Fibroblast of the aortic adventitia (primary cell): ENCODE measurements around the gene UBXN10. TPM values are rescaled to one million over a fixed set of nuclear protein-coding genes. Genes with fewer than 3 reads are reported as not detected.

Source experiments
- DNase-seq: peaks from one replicate; pipeline ENCODE4 v3.0.0-alpha.2; 2010; ENCODE audit warnings: low read depth
- H3K4me3 ChIP-seq: 2 replicates; pipeline ENCODE4 v1.5.1; 2011; ENCODE audit warnings: low read depth, mild to moderate bottlenecking, control low read depth, low read length, moderate library complexity
- total RNA-seq: library from RNA; depleted of rRNA; stranded (reverse); fragments of >200 nt; gene quantifications from 2 replicates; pipeline ENCODE4 v1.2.3, GENCODE V29; 2012; ENCODE audit warnings: low replicate concordance
- TF ChIP-seq, protein P1 (sequence below): IDR thresholded peaks from 2 replicates; pipeline ENCODE4 v1.5.1; 2011; ENCODE audit warnings: mild to moderate bottlenecking, low read length, control low read depth, inconsistent platforms; ENCODE audit not compliant: insufficient read depth

Gene UBXN10
- total RNA-seq, 1 donor: not detected

DNA sequence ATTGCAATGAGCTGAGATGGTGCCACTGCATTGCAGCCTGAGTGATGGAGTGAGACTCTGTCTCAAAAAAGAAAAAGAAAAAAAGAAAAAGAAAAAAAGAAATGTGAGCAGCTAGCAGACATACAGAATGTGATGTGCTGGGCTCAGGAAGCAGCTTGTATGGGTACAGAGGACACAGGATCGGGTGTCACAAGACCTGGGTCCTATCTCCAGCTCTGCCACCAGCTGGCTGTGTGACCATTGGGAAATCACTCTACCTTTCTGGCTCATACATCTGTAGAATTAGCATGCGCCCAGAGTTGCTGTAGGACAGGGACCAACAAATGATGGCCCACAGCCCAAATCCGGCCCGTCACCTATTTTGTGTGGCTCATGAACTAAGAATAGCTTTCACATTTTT lies 3.8 kb downstream of the UBXN10 start:
- DNase-seq: no peak
- H3K4me3 ChIP-seq: no peak overlapping the region
- TF ChIP-seq, protein P1, sequence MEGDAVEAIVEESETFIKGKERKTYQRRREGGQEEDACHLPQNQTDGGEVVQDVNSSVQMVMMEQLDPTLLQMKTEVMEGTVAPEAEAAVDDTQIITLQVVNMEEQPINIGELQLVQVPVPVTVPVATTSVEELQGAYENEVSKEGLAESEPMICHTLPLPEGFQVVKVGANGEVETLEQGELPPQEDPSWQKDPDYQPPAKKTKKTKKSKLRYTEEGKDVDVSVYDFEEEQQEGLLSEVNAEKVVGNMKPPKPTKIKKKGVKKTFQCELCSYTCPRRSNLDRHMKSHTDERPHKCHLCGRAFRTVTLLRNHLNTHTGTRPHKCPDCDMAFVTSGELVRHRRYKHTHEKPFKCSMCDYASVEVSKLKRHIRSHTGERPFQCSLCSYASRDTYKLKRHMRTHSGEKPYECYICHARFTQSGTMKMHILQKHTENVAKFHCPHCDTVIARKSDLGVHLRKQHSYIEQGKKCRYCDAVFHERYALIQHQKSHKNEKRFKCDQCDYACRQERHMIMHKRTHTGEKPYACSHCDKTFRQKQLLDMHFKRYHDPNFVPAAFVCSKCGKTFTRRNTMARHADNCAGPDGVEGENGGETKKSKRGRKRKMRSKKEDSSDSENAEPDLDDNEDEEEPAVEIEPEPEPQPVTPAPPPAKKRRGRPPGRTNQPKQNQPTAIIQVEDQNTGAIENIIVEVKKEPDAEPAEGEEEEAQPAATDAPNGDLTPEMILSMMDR: no peak

DNA sequence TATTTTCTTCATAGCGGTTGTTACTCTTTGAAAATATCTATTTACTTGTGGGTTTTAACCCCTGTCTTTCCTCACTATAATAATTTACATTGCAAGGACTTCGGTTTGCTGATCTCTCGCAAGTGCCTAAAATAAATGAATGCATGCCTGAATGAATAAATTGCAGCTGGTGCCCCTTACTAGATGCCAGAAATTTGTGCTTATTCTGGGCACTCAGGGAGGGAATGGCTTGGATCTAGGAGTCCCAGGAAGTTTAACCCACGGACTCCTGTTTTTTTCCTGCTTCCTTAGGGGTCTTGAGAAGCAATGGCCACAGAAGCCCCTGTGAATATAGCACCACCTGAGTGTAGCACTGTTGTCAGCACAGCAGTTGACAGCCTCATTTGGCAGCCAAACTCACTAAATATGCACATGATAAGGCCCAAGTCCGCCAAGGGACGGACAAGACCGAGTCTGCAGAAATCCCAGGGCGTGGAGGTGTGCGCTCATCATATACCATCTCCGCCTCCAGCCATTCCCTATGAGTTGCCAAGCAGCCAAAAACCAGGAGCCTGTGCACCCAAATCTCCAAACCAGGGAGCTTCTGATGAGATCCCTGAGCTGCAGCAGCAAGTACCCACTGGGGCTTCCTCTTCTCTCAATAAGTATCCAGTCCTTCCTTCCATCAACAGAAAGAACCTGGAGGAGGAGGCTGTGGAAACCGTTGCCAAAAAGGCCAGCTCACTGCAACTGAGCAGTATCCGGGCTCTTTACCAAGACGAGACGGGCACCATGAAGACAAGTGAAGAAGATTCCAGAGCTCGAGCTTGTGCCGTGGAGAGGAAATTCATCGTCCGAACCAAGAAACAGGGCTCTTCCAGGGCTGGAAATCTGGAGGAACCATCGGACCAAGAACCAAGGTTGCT lies 4.6 kb downstream of the UBXN10 start:
- TF ChIP-seq, protein P1: no peak
- no peak overlapping the region for H3K4me3 ChIP-seq
- no peak for DNase-seq

DNA sequence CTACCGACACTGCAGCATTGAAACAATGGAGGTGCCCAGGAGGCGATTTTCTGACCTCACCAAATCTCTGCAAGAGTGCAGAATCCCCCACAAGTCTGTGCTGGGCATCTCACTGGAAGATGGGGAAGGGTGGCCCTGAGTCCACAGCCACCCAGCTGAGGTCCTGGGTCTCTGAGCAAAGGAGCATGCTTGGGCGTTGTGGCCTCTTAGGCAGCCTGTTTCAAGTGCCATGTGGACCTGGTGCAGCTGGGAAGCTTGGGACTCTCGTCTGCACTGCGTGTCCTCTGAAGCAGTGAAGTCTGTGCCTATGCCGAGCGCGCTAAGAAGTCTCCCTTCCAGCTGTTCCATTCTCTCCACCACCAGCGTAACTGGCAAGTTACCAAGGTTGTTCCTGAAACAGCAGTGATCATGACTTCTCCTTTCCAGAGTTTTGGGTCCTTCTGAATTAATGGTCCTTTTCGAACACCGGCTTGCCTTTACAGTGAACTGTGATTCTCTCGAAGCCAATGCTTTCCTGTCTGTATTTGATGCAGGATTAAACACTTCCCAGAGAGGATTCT lies 5.5 kb downstream of the UBXN10 start:
- TF ChIP-seq, protein P1: no peak
- H3K4me3 ChIP-seq: no peak overlapping the region
- no peak for DNase-seq

DNA sequence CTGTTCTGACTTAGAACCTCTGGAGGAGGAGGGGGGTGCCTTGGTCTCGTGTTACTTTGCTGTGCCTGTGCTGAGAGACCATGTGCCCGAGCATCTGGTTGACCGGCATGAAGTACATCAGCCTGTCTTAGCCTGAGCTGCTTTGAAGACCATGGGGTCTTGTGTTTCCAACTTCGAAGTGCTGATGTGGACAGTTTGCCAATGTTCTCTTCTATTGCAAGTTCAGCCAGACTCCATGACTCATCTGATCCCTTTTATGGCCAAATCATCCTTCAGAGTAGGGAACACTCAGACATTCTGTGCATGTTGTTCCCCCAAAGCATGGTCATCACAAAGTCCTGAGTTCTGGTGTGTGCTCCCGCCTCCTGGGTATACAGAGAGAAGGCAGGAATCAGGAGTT lies 6.5 kb downstream of the UBXN10 start:
- no peak overlapping the region for H3K4me3 ChIP-seq
- DNase-seq: peak; percentile 40
- TF ChIP-seq, protein P1: no peak

DNA sequence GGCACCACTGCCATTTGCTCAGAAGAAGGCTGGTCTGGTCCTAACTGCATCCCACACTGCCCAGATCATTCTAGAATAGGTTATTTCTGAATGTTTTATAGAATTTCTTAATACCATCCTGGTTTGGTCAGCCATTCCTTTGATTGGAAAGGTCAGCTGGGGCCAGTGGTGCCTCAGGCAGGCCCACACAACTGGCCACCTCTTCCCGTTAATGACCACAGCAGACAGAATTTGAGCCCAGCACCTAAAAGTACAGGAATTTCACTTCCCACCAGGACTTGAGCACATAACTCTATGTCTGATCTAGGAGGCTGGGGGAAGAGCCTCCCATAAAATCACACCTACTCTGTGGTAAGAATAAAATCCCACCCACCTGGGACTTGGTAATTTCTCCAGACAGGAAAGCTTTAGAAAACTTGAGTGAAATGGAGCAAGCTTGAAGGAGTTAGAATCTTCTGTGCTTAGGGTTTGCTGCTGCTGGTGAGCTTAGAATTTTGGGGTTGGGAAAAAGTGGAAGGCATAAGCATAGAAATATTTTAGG lies 7.0 kb downstream of the UBXN10 start:
- TF ChIP-seq, protein P1: no peak
- no peak for DNase-seq
- H3K4me3 ChIP-seq: no peak overlapping the region

DNA sequence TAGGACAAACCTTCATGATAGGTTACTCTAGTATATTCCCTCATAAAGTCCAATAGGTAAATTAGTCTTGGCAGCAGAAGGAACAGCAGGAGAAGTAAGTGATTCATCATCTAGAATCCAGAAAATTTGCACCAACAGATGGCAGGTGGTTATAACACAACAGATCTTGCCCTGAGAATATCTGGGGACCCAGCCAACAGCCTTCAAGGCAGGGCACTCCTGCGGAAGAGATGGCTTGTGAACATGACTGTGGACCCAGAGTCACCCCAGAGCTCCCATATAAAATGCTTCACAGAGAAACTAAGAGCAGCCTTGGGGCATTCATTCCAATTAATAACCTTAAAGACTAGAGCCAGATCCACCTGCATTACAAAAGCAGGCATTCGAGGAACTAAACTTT lies 8.3 kb downstream of the UBXN10 start:
- no peak for DNase-seq

More for the DNA sequence above, 8.3 kb downstream of the UBXN10 start:
- no peak overlapping the region for H3K4me3 ChIP-seq
- TF ChIP-seq, protein P1: no peak
